Caki2 (cell line): ENCODE data around the gene ARHGAP11A. TPM values are rescaled to one million over a fixed set of nuclear protein-coding genes. Genes with fewer than 3 reads are reported as not detected.

ENCODE experiments used
- DNase-seq: peaks from one replicate; pipeline ENCODE4 v3.0.0-alpha.2; 2015; ENCODE audit warnings: low read depth
- in situ Hi-C: cut with HindIII; loops from 2 replicates; pipeline ENCODE4 v1.10.0; 2016; ENCODE audit warnings: low sequenced_read_pairs, low pct_unique_long_range_greater_than_20kb, mixed read lengths
- total RNA-seq: library from RNA; depleted of rRNA; stranded (reverse); fragments of >200 nt; shearing (Covaris generic); gene quantifications from 2 replicates; pipeline ENCODE4 v1.2.3, GENCODE V29; 2014; ENCODE audit warnings: low replicate concordance

ARHGAP11A gene
- total RNA-seq, 1 experiment from 2014 or later = 20.1 TPM

DNA sequence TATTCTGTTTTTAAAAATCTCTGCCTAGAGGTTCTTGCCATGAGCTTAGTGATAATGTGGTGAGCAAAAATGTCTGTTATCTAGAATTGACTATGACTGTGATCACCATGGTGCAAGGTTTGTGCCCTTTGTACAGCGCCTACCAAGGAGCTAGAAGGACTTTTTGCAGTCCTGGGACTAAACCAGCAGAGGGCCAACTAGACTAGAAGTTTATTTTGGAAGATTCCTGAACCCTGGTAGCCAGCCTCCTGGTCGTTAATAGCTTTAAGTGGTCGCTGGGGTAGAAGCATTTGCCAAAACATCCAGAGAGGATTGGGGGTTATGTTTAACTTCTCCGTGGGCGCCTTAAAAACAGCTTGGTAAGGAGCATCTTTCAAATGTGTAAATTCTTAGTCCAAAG lies 34.0 kb downstream of the ARHGAP11A start:
- no peak for DNase-seq
- in situ Hi-C loops = no loop called here

DNA sequence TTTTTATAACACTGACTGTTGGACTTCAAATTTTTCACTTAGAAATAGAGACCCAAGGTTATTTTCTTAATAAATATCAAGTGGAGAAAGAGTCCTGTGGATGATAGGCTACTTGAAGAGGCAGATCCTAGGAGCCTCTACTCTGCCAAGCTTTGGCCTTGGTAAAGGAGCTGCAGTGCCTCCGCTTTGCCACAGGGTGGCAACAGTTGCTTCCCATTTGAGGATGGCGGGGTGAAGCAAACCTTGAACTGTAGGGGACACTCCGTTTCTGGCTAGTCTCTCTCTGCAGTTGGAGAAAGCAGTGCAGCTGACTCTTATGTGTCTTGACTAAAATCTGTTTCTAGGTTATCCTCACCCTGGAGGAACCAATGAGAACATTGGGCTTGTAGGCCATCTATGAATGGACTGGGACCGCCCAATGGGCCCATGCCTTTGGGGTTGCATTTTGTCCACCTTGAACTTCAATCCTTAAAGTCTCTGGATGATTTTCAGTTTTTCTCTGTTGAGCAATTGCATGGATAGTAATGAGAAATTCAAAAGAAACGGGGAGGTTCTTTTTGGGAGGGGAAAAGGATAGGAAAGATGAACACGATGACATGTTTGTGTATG lies 36.0 kb downstream of the ARHGAP11A start:
- in situ Hi-C loops = no loop called here

DNA sequence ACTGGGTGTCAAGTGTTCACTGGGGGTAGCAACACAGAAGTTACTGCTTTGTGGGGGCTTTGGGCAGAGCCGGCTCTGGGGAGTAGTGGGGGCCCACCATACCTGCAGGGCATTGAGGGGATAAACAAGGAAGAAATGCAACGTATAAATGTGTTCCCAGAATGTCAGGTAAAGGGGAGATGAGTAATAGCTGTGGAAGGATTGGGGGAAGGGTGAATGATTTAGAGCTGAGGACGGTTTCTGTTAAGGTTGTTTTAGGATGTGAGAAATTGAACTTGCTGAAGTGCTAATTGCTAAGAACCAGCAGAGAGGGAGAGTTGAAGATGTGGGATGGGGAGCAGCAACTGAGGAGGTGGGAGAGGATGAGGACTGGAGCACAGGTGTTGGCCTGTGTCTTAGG lies 36.9 kb downstream of the ARHGAP11A start:
- peak; percentile 21 for DNase-seq

More for the DNA sequence above, 36.0 kb downstream of the ARHGAP11A start:
- peak; percentile 66 for DNase-seq

DNA sequence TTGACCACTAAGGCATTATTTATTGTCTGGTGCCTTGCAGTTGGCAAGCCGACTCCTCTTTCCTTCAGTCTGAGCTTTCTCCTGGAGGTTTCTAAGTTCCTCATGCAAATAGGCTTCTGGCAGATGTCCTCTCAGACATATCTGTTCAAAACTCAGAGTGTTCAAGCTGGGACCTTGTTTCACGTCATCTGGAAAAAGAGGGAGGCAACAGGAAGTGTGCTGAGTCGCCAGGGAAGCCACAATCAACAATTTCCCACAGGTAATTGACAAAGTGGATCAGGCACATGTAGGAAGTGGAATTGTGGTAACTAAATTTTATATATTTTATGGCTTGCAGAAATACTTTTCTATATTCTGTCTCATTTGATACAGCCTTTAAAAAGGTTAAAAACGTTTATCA lies 40.8 kb downstream of the ARHGAP11A start:
- in situ Hi-C loops = no loop called here
- DNase-seq = no peak

More for the DNA sequence above, 36.9 kb downstream of the ARHGAP11A start:
- in situ Hi-C loops = no loop called here

DNA sequence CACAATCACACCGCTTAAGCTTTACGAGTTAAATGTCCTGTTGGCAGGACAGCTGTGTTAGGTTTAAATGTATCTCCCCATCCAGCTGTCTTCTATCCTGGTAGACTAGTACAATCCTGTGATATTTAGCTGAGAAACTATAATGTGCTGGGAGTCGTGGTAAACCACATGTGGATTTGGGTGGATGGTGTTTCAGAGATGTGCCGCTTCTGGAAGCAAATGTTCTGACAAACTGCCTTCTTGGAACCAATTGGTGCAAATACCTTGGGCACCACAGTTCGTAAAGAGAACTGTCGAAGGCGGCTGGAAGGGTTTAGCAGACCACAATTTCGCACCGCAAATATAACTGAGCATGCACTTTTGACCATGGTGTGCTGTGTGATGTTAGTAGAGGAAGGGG lies 41.2 kb downstream of the ARHGAP11A start:
- DNase-seq = no peak
- in situ Hi-C loops = no loop called here

DNA sequence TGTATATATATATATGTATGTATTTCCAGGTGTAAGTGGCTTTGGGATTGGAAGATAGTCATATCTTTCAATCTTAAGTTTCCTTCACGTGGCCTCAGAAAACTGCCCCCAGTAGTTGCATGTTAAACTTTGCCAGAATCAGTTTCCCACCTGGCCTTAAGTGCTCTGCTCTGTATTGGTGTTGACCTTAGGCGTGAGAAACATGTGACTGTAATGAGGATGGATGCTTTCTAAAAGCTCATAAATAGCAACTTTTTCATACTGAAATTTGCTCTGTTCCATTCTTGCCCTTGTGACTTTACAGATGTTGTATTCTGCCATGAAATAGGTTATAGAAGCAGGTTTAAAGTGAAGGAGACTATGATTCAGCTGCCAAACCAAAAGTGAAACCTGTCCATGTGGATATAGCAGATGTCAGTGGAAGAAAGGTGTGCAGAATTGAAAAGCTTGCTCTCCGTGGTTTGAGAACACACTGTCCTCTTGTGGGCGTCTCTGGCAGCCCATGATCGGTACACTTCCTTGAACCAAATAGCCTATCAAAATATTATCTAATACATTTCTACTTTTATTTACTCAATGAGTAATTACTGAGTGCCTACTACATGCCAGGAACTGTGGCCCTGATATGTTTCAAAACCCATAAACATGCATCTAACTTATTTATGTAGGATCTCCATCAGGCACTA lies 42.0 kb downstream of the ARHGAP11A start:
- DNase-seq = peak; percentile 36
- in situ Hi-C loops = no loop called here

DNA sequence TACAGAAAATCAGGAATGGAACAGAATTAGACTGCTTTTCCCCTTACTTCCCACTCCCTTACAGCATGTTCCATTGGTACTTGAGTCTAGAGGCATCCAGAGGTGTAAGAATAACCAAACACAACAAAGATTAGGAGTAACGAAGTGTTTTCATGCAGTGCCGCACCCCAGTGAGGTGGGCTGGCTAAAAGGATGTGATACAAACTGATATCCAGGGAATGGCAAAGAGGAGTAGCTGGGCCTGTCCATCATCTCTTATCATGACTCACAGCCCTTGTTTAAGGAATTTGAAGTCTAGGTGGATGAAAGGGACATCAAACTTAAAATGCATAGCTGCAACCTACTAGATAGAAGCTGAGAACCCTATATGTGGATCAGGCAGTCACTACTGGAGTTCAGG lies 42.6 kb downstream of the ARHGAP11A start:
- no peak for DNase-seq
- in situ Hi-C loops = no loop called here

DNA sequence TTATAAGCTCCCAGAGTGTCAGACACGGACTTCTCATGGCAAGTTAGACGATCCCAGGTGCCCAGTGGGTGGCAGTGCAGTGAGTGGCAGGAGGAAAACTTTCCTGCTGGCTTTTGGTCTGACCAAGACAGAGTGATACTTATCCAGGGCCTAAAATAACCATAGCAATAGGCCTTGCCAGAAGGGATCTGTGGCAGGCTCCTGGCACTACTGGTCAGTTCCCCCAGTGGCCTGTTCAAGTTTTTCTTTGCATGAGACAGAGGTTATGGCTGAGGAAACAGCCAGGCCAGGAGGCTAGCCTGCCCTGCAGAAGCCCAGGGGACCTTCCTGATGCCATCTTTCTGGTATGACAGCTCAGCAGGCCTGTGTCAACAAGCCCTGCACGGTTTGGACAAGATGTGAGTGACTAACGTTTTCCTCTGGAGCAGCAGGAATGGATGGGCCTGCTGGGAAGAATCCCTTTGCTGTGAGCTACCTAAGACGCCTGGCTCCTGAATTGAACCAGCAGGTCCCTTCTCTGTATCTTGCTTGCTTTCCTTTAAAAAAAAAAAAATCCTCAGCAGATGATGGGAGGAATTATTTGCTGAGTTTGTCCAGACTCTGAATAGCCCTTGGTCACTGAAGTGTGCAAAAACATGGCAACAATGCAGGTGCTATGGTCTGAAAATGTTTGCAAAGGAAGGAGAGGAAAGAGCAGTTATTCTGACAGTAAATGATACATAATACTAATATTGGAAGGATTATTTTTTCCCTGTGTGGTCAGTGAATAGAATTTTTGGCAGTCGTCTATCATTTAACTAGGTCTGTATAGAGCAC lies 44.2 kb downstream of the ARHGAP11A start:
- peak; percentile 85 for DNase-seq
- in situ Hi-C loops = loop anchor here (10.0 kb wide), 1 partner anchor 335 kb away; no protein-coding TSS in a partner anchor

DNA sequence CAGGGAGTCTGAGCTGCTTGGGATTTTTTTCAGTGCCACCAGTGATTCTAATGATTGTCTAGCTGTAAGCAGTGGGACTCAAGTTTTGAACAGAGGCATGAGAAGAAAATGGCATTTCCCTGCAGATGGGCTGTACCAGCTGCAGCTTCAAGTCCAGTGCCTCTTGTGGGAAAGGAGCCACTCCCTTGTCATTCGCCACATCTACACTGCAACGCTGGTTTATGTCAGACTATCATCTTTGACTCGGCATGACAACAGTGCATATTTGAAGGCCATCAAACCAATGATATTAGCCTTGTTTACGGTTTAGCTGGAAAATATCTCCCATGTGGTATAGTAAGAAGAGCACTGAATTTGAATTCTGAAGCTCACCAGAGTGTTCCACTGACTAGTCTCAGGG lies 48.4 kb downstream of the ARHGAP11A start:
- no peak for DNase-seq
- in situ Hi-C loops = loop anchor here (10.0 kb wide), 1 partner anchor 331 kb away; no protein-coding TSS in a partner anchor

DNA sequence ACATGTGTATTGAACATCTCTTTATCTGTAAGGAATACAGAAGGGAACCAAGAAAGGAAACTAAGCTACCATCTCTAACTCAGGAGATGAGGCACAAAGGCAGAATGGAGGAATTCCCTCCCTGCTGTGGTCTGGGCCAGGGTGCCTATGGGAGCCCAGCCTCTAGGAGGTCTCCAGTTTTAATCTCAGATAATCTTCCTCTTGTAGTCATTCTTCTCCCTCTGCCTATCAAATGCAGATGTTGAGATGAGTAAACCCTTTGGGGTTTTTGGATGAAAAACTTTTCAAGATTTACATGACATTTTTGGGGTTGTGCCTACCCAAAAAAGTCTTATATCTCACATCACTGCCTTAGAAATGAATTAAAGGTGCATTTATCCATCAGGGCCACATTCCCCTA lies 49.5 kb downstream of the ARHGAP11A start:
- DNase-seq = no peak
- in situ Hi-C loops = loop anchor here (10.0 kb wide), 1 partner anchor 330 kb away; no protein-coding TSS in a partner anchor

DNA sequence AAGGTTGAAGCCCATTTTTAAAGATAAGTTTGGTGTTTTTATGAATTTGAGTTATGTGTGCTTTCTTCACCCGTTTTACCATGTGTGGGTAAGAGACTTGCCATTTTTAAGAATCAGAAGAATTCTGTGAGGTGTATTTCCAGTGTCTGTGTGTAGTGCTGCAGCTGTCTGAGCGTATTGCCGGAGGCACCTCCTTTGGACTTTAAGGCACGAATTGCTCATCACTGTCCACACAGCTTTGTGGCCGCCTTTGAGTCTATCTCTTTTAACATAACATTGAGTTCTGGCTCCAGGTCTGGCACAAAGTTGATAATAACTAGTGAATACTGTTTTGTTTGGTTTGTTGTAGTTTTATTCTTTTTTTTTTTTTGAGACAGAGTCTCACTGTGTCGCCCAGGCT lies 52.0 kb downstream of the ARHGAP11A start:
- no peak for DNase-seq
- in situ Hi-C loops = loop anchor here (10.0 kb wide), 1 partner anchor 327 kb away; no protein-coding TSS in a partner anchor

DNA sequence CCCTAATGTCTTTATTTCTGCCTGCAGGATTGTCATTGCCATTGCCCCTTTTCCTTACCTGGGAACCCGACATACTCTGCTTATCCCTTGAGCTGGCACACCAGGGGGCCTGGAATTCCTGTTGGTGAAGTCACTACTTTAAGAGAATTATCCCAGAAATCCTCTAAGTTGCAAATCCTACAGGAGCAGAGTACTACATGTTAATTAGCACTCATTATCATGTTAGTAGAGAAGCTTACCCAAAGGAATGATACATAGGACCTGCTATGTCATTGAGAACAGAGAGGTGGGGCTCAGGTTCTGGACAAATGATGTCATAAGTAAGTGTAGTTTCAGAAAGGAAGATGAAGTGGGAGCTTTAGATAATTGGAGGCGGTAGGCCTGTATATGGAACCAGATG lies 53.6 kb downstream of the ARHGAP11A start:
- DNase-seq = no peak
- in situ Hi-C loops = loop anchor here (10.0 kb wide), 1 partner anchor 326 kb away; no protein-coding TSS in a partner anchor

DNA sequence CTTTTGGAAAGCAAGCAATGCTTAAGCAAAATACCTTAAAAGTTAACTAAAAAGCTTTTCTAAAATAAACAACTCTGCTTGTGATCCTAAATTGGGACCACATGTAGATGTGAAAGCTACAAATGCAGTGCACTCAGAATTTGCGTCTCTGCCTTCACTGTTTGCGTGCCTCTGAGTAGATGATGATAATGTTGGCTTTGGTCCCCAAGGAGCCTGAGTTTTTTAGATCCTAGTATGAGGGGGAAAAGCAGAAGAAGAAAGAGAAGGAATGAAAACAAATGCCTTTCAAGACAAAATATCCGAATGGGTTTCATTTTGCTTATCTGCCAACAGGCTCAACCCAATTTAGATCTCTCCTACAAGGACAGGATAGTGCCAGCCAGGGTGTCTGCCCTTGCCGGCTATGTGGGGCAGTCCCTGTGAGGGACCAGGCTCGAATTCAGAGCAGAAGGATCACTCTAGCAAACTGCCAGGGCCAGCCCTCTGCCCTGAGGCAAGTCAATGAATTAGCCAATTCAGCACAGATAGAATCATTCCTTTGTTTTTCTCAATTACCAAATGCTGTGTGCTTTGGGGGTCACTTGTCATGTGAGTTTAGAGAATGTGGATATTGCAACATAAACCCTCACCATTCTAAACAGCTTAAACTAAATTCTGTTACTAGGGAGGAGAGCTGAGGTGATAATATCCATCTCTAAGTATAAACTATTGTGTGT lies 54.8 kb downstream of the ARHGAP11A start:
- DNase-seq = no peak
- in situ Hi-C loops = loop anchor here (10.0 kb wide), 1 partner anchor 325 kb away; no protein-coding TSS in a partner anchor

DNA sequence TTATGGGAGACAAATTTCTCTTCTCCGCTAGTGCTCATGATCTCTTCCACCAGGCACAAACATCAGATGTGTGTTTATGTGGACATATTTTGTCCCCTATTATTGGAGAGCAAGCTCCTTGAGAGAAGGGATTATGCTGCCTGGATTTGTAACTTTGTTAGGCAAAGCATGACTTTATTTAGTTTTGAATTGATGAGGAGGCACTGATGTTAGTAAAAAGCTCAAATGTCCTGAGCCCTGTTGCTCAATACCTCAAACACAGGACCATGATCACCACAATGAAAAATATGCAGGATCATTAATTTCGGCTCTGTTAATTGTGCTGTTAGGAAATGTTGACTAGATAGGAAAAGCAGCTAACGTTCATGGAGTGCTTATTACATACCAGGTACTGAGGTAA lies 55.3 kb downstream of the ARHGAP11A start:
- in situ Hi-C loops = no loop called here

DNA sequence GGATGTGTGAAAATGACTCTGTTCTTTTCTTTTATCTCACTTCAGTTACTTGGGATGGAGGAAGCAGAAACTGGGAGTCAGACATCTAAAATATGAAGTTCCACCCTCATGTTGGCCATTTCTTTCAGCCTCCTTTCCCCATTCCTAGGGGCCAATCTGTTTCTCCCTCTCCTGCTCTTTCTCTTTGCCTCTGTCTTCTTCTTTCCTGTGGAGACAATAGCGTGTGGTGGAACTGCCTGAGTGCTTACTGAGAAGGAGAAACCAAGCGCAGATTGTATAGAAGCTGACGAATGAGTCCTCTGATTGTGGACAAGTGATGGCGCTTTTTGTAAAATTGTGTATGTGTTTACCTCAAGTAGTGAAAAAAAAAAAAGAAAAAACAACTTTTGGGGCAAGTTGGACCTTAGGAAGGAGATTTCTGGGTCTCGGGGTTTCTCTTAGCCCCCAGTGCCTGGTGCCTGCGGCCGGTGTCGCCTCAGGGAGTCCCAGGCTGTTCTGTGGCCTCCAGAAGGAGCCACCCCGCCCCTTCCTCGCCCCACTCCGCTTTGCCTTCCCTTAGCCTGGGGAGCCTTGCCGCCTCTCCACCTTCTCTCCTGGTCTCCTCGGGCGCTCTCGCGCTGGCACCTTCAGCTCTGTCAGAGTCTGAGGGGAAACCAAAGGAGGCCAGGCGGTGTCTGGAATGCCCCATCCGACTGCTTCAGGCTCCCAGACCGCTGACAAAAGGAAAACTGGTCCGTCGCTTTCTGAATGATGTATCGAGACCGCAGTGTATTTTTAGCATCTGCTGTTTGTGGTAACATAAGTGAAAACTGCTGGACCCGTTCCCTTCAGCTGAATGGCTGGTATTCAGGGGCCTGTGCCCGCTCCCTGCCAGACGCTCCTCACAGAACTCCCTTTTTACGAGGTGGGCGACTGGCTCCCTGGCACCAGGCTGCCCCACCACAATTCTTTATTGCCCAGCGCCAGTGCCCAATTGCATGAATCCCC lies 56.3 kb downstream of the ARHGAP11A start:
- in situ Hi-C loops = no loop called here
- no peak for DNase-seq

More for the DNA sequence above, 55.3 kb downstream of the ARHGAP11A start:
- no peak for DNase-seq

DNA sequence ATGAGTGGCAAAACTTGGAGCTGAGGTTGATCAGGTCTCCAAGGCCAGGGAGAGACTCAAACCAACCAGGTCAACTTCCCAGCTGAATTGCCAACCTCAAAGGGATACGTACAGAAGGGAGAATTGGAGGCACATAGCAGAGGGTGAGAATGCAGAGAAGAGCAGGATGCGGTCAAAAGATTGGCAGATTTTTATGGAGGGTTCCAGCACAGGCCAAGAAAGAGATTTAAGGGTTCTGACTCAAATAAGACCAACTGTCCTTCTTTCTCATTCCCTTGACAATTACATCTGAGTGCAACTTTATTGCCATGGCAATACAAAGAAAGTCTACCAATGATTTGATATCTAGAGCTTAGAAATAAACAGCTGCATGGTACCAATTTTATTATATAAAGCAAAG lies 59.4 kb downstream of the ARHGAP11A start:
- DNase-seq = no peak
- in situ Hi-C loops = no loop called here

DNA sequence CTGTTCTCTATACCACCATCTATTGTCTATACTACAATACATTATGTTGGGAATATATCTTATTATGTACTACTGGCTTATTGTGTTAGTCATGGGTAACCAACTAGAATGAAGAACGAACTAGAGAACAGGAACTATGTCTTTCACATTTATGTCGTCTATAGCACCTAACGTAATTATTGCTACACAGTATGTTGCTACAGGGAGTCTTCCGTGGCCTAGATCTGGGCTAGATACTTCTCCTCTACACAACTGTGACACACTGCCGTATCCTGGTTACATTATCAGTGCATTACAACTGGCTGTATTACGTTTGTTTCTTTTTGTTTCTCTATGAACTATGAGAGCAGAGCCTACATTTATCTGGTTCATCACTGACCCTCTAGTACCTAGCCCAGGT lies 60.2 kb downstream of the ARHGAP11A start:
- no peak for DNase-seq
- in situ Hi-C loops = no loop called here
